GM12878 (cell line): ENCODE measurements around the gene ATXN7L1. TPM values are rescaled to one million over a fixed set of nuclear protein-coding genes. Genes with fewer than 3 reads are reported as not detected.

Source experiments
- ATAC-seq: fragments of 200-7000 bp; cut with Tn5 transposase; 3 replicates; pipeline ENCODE4 v1.9.1; 2020; ENCODE audit warnings: mild to moderate bottlenecking, moderate library complexity
- BruUV-seq: library from RNA; stranded (reverse); fragments of 400-500 nt; replicated peaks from 2 replicates; lab custom pipeline; 2021; lab: Mats Ljungman, UMichigan
- CTCF ChIA-PET: fragments of 300-600 bp; sonication (Branson Sonifier 250); formaldehyde crosslinking; extraction: SDS; loops from one replicate; lab custom pipeline; 2021; ENCODE audit warnings: inconsistent platforms; lab: Yijun Ruan, JAX
- POLR2A ChIA-PET: fragments of 350-600 bp; formaldehyde crosslinking; extraction: SDS; loops from one replicate; lab custom pipeline; 2021; ENCODE audit warnings: inconsistent platforms; lab: Charles Lee
- RAD21 ChIA-PET: fragments of 300-600 bp; sonication (Branson Sonifier 250); formaldehyde crosslinking; loops from one replicate; lab custom pipeline; 2023; ENCODE audit warnings: antibody characterized with exemption; ENCODE audit not compliant: unreplicated experiment; lab: Charles Lee
- SMC1A ChIA-PET: fragments of 300-600 bp; sonication (Branson Sonifier 250); formaldehyde crosslinking; loops from one replicate; lab custom pipeline; 2023; ENCODE audit not compliant: unreplicated experiment, uncharacterized antibody; lab: Charles Lee
- DNase-seq: peaks from one replicate; pipeline ENCODE4 v3.0.0-alpha.2; 2011; ENCODE audit warnings: low read depth, low spot score
- FAIRE-seq: peaks from 3 replicates; lab custom pipeline; 2011; peaks lifted over from hg19 to GRCh38; lab: Jason Lieb, UNC
- H2AFZ ChIP-seq: 2 replicates; pipeline ENCODE4 v1.6.0; 2011; ENCODE audit warnings: low read depth, low read length, control low read depth; ENCODE audit not compliant: control insufficient read depth
- H3K27ac ChIP-seq: 2 replicates; pipeline ENCODE4 v1.5.1; 2011; ENCODE audit warnings: control low read depth; ENCODE audit not compliant: control insufficient read depth, insufficient read depth
- H3K27me3 ChIP-seq, 2 experiments: replicated peaks in 1 of 2; 2 replicates each; pipeline versions ENCODE4 v1.6.0 to v1.6.1; 2011; ENCODE audit warnings: low read length in 1 of 2; ENCODE audit not compliant: control insufficient read depth in 2 of 2, insufficient read depth in 2 of 2
- H3K36me3 ChIP-seq, 2 experiments: 2 replicates each; pipeline ENCODE4 v1.5.1; 2011; ENCODE audit warnings: low read length in 1 of 2; ENCODE audit not compliant: control insufficient read depth in 2 of 2, insufficient read depth in 2 of 2
- H3K4me1 ChIP-seq: 2 replicates; pipeline ENCODE4 v1.6.1; 2011; ENCODE audit warnings: mild to moderate bottlenecking, low read length, moderate library complexity, mixed read lengths; ENCODE audit not compliant: control insufficient read depth, insufficient read depth
- H3K4me2 ChIP-seq: 2 replicates; pipeline ENCODE4 v1.6.0; 2011; ENCODE audit warnings: control low read depth; ENCODE audit not compliant: control insufficient read depth, insufficient read depth
- H3K4me3 ChIP-seq: fragments of 200-600 bp; sonication (generic); 2 replicates; pipeline ENCODE4 v1.5.1; 2016
- H3K79me2 ChIP-seq: 2 replicates; pipeline ENCODE4 v1.6.0; 2011; ENCODE audit warnings: low read length; ENCODE audit not compliant: control insufficient read depth, insufficient read depth
- H3K9ac ChIP-seq: 2 replicates; pipeline ENCODE4 v1.8.0; 2011; ENCODE audit warnings: low read length, control low read depth, mixed read lengths; ENCODE audit not compliant: control insufficient read depth, insufficient read depth
- H3K9me3 ChIP-seq: replicated peaks from 3 replicates; pipeline ENCODE4 v1.5.1; 2011; ENCODE audit warnings: mild to moderate bottlenecking, low read length; ENCODE audit not compliant: control insufficient read depth, insufficient read depth
- H4K20me1 ChIP-seq: 2 replicates; pipeline ENCODE4 v1.6.0; 2011; ENCODE audit not compliant: control insufficient read depth, insufficient read depth
- CBX3 ChIP-seq: fragments of 200-600 bp; sonication (generic); IDR thresholded peaks from 2 replicates; pipeline ENCODE4 v1.6.1; 2016; ENCODE audit warnings: low read depth, borderline replicate concordance
- CREM ChIP-seq: IDR thresholded peaks from 2 replicates; pipeline ENCODE4 v1.6.1; 2014; ENCODE audit warnings: antibody characterized with exemption, low read depth
- IKZF1 ChIP-seq: fragments of 450-650 bp; conservative IDR thresholded peaks from 2 replicates; pipeline ENCODE4 v1.6.1; 2017; ENCODE audit warnings: antibody characterized with exemption, mild to moderate bottlenecking
- IRF3 ChIP-seq: fragments of 450-650 bp; IDR thresholded peaks from 2 replicates; pipeline ENCODE4 v1.6.1; 2014; ENCODE audit warnings: mild to moderate bottlenecking
- MAX ChIP-seq: IDR thresholded peaks from 2 replicates; pipeline ENCODE4 v1.6.1; 2012; ENCODE audit warnings: low read depth, low read length, improper control_type of control experiment
- MEF2A ChIP-seq: IDR thresholded peaks from 2 replicates; pipeline ENCODE4 v1.6.1; 2011; ENCODE audit warnings: low read depth, mild to moderate bottlenecking, low read length, moderate library complexity; ENCODE audit not compliant: insufficient read depth
- MEF2B ChIP-seq: fragments of 450-650 bp; IDR thresholded peaks from 2 replicates; pipeline ENCODE4 v1.6.1; 2018; ENCODE audit warnings: mild to moderate bottlenecking, moderate library complexity; ENCODE audit not compliant: partially characterized antibody, poor library complexity, severe bottlenecking
- NR2C1 ChIP-seq: fragments of 450-650 bp; IDR thresholded peaks from 2 replicates; pipeline ENCODE4 v1.6.1; 2017; ENCODE audit warnings: antibody characterized with exemption, mild to moderate bottlenecking, moderate library complexity
- POLR2A ChIP-seq: IDR thresholded peaks from 2 replicates; pipeline ENCODE4 v1.6.1; 2011; ENCODE audit warnings: low read depth, mild to moderate bottlenecking, low read length
- POLR2AphosphoS2 ChIP-seq: IDR thresholded peaks from 2 replicates; pipeline ENCODE4 v1.6.1; 2011; ENCODE audit warnings: low read depth, mild to moderate bottlenecking, low read length, improper control_type of control experiment, moderate library complexity
- SMARCA5 ChIP-seq: fragments of 450-650 bp; IDR thresholded peaks from 2 replicates; pipeline ENCODE4 v1.6.1; 2017; ENCODE audit warnings: mild to moderate bottlenecking
- WGBS: methylation state at CpG from one replicate; pipeline ENCODE4 v1.1.6; 2016; ENCODE audit warnings: low lambda C conversion rate; ENCODE audit not compliant: insufficient replicate concordance, insufficient coverage; ENCODE audit errors: missing lambda C conversion rate; 5-methylcytosine and 5-hydroxymethylcytosine counted together
- in situ Hi-C: fragments of 300-500 bp; cut with MboI; formaldehyde crosslinking; loops from 9 replicates; pipeline ENCODE4 v1.14.3; 2018; ENCODE audit warnings: mixed read lengths
- intact Hi-C: fragments of 100-400 bp; cut with micrococcal nuclease; formaldehyde crosslinking; loops from one replicate; pipeline ENCODE4 v1.14.2; 2022; ENCODE audit not compliant: unreplicated experiment
- polyA plus RNA-seq, 11 experiments: library from polyadenylated mRNA; depleted of rRNA in 4 of 11; unstranded in 6 of 11; stranded (reverse) in 5 of 11; fragments of >200 nt; fragmentation: Nextera tagmentation in 4 of 11; fragmentation: Illumina TruSeq in 1 of 11; extraction: Ambion mirVana in 4 of 11; extraction: Trizol in 1 of 11; gene quantifications; 1 replicate in 1 of 11; 2 replicates in 10 of 11; pipeline versions ENCODE4 v1.2.1 to v1.2.3, GENCODE V29; 2011 to 2016; ENCODE audit warnings: inconsistent platforms in 2 of 11, missing spikeins in 2 of 11, low read depth in 1 of 11
- total RNA-seq, 4 experiments: library from RNA; depleted of rRNA in 3 of 4; stranded (reverse); fragments of >200 nt in 3 of 4; fragmentation: Illumina TruSeq in 1 of 4; extraction: Trizol in 1 of 4; gene quantifications; 2 replicates each; pipeline versions ENCODE4 v1.2.1 to v1.2.3, GENCODE V29; 2013 to 2021
- TF ChIP-seq, protein P1 (sequence below): fragments of 450-650 bp; formaldehyde crosslinking; IDR thresholded peaks from 2 replicates; pipeline ENCODE4 v1.5.0; 2022; ENCODE audit warnings: mild to moderate bottlenecking, missing genetic modification characterization
- TF ChIP-seq, protein P2 (sequence below): fragments of 150-350 bp; IDR thresholded peaks from 2 replicates; pipeline ENCODE4 v1.6.1; 2014; ENCODE audit warnings: mild to moderate bottlenecking, low read depth, low read length

The ATXN7L1 gene
- total and polyA plus RNA-seq, 10 of the 15 experiments (the other 5 are each of a cell fraction or from before 2014, with no cell fraction given): 0.40 to 2.9 (median 1.2) TPM

- 12% methylated on average over 4 of the region's 4 CpGs for WGBS
- no peak for FAIRE-seq
Observed at GRCh38 chr7:105862770-105863169, 13.6 kb downstream of the ATXN7L1 start.

More at GRCh38 chr7:105862770-105863169, 13.6 kb downstream of the ATXN7L1 start:
- Histone ChIP-seq H2AFZ (no peak overlapping the region), H3K4me2 (no peak overlapping the region), H3K27ac (no peak overlapping the region), H3K9ac (no peak overlapping the region), H3K79me2 (no peaks in the 10 kb centered on the region), H3K27me3 (peaks cover 0 to 7% of the 10 kb centered on the region in 2 experiments; a peak in 1 of 4 replicates), H3K36me3 (no peaks in the 10 kb centered on the region), H3K4me1 (no peaks in the 10 kb centered on the region), H4K20me1 (no peaks in the 10 kb centered on the region), H3K9me3 (no peaks in the 10 kb centered on the region), H3K4me3 (no peak overlapping the region)
- RAD21 ChIA-PET: no interaction called here
- POLR2A ChIA-PET: no interaction called here
- DNase-seq (no peak), ATAC-seq (no peak)
- SMC1A ChIA-PET: interaction anchor here (1.7 kb wide), 1 partner anchor 8 kb away, joined by 4 read pairs; no protein-coding TSS in a partner anchor
- no TSS peak for BruUV-seq
- in situ Hi-C loops: no loop called here
- no peak for TF ChIP-seq NR2C1
- TF ChIP-seq, protein P1, sequence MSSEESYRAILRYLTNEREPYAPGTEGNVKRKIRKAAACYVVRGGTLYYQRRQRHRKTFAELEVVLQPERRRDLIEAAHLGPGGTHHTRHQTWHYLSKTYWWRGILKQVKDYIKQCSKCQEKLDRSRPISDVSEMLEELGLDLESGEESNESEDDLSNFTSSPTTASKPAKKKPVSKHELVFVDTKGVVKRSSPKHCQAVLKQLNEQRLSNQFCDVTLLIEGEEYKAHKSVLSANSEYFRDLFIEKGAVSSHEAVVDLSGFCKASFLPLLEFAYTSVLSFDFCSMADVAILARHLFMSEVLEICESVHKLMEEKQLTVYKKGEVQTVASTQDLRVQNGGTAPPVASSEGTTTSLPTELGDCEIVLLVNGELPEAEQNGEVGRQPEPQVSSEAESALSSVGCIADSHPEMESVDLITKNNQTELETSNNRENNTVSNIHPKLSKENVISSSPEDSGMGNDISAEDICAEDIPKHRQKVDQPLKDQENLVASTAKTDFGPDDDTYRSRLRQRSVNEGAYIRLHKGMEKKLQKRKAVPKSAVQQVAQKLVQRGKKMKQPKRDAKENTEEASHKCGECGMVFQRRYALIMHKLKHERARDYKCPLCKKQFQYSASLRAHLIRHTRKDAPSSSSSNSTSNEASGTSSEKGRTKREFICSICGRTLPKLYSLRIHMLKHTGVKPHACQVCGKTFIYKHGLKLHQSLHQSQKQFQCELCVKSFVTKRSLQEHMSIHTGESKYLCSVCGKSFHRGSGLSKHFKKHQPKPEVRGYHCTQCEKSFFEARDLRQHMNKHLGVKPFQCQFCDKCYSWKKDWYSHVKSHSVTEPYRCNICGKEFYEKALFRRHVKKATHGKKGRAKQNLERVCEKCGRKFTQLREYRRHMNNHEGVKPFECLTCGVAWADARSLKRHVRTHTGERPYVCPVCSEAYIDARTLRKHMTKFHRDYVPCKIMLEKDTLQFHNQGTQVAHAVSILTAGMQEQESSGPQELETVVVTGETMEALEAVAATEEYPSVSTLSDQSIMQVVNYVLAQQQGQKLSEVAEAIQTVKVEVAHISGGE (CRISPR knock-in tag): no peak
- no peak for TF ChIP-seq CBX3
- TF ChIP-seq POLR2AphosphoS2: no peak
- no peak for TF ChIP-seq MAX
- TF ChIP-seq CREM: no peak
- TF ChIP-seq, protein P2, sequence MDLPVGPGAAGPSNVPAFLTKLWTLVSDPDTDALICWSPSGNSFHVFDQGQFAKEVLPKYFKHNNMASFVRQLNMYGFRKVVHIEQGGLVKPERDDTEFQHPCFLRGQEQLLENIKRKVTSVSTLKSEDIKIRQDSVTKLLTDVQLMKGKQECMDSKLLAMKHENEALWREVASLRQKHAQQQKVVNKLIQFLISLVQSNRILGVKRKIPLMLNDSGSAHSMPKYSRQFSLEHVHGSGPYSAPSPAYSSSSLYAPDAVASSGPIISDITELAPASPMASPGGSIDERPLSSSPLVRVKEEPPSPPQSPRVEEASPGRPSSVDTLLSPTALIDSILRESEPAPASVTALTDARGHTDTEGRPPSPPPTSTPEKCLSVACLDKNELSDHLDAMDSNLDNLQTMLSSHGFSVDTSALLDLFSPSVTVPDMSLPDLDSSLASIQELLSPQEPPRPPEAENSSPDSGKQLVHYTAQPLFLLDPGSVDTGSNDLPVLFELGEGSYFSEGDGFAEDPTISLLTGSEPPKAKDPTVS: no peak
- TF ChIP-seq MEF2B: no peak
- no peak for TF ChIP-seq SMARCA5
- no peak for TF ChIP-seq IKZF1
- TF ChIP-seq MEF2A: no peak
- no peak for TF ChIP-seq IRF3
- no peak for TF ChIP-seq POLR2A
- intact Hi-C loops: no loop called here
- CTCF ChIA-PET: interaction anchor here (0.6 kb wide), 1 partner anchor 621 kb away, joined by 3 read pairs; no protein-coding TSS in a partner anchor
